HL-60 (cell line): ENCODE results near the gene SLC38A6.

Experiments
- DNase-seq, 2 experiments: peaks; one replicate each; pipeline ENCODE4 v3.0.0-alpha.2; 2010 to 2020; ENCODE audit warnings: low read depth in 1 of 2, low spot score in 1 of 2
- H3K27ac ChIP-seq: fragments of 250-450 bp; sonication (Bioruptor Pico); replicated peaks from 2 replicates; pipeline ENCODE4 v1.5.1; 2020; ENCODE audit warnings: mild to moderate bottlenecking, moderate library complexity
- H3K27me3 ChIP-seq: fragments of 250-450 bp; sonication (Bioruptor Pico); 2 replicates; pipeline ENCODE4 v1.5.1; 2021; ENCODE audit warnings: mild to moderate bottlenecking, moderate library complexity; ENCODE audit not compliant: insufficient read depth, poor library complexity, severe bottlenecking
- H3K4me3 ChIP-seq: replicated peaks from 2 replicates; pipeline ENCODE4 v1.5.1; 2011; ENCODE audit warnings: mild to moderate bottlenecking, control low read depth, low read length; ENCODE audit not compliant: insufficient read depth
- GABPA ChIP-seq: IDR thresholded peaks from 2 replicates; pipeline ENCODE4 v1.6.1; 2012; ENCODE audit warnings: low read depth
- POLR2AphosphoS5 ChIP-seq: IDR thresholded peaks from 2 replicates; pipeline ENCODE4 v1.6.1; 2012; ENCODE audit warnings: low read depth
- SPI1 ChIP-seq: IDR thresholded peaks from 2 replicates; pipeline ENCODE4 v1.6.1; 2012; ENCODE audit warnings: low read depth, mild to moderate bottlenecking, borderline replicate concordance
- TF ChIP-seq, protein P1 (sequence below): IDR thresholded peaks from one replicate; pipeline ENCODE4 v1.5.1; 2011; ENCODE audit warnings: low read length, control low read depth, inconsistent platforms; ENCODE audit not compliant: insufficient read depth
- TF ChIP-seq, protein P2 (sequence below): IDR thresholded peaks from 2 replicates; pipeline ENCODE4 v1.6.1; 2012; ENCODE audit warnings: low read depth; ENCODE audit not compliant: insufficient replicate concordance

Gene SLC38A6

DNA sequence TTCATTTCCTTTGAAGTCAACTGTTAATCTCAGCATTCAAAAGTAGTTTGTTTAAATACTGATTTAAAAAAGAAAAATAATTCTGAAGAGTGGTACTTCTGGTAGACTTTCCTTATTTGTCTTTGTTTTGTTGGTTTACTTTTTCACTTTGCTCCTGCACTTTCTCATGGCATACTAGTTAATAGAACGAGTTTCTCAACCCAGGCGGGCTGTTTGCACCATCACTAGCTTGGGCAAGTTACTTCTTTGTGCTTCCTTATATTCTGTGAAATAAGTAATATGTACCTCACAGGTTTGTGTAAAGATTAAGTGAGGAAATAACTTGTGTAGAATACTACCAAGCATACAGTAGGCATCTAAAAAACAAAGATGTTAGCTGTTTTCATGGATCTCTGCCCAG lies 45.5 kb downstream of the SLC38A6 start:
- DNase-seq: peak in 1 of 2 experiments; percentile 74

DNA sequence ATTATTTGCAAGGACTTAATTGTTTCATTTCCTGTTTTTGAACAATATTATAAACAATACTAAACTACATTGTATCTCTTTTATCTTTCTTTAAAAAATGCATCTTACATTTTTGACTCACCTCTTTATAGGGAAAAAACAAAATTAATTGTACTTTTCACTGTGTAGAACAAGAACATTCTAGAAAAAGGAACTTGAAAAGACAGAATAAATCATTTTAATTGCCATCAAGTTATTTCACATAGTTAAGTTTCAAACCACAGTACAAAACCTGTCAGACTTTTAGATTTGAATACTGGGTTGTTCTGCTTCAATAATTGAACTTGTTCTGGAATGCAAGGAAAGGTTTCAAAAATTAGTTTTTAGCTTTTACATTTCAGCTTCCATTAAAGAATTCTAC lies 50.0 kb downstream of the SLC38A6 start:
- no peaks in the 10 kb centered on the region for H3K27me3 ChIP-seq
- no peak for DNase-seq
- no peak overlapping the region for H3K27ac ChIP-seq
- H3K4me3 ChIP-seq: no peak overlapping the region
- TF ChIP-seq, protein P1, sequence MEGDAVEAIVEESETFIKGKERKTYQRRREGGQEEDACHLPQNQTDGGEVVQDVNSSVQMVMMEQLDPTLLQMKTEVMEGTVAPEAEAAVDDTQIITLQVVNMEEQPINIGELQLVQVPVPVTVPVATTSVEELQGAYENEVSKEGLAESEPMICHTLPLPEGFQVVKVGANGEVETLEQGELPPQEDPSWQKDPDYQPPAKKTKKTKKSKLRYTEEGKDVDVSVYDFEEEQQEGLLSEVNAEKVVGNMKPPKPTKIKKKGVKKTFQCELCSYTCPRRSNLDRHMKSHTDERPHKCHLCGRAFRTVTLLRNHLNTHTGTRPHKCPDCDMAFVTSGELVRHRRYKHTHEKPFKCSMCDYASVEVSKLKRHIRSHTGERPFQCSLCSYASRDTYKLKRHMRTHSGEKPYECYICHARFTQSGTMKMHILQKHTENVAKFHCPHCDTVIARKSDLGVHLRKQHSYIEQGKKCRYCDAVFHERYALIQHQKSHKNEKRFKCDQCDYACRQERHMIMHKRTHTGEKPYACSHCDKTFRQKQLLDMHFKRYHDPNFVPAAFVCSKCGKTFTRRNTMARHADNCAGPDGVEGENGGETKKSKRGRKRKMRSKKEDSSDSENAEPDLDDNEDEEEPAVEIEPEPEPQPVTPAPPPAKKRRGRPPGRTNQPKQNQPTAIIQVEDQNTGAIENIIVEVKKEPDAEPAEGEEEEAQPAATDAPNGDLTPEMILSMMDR: no peak
- no peak for TF ChIP-seq POLR2AphosphoS5
- TF ChIP-seq GABPA: no peak
- TF ChIP-seq, protein P2, sequence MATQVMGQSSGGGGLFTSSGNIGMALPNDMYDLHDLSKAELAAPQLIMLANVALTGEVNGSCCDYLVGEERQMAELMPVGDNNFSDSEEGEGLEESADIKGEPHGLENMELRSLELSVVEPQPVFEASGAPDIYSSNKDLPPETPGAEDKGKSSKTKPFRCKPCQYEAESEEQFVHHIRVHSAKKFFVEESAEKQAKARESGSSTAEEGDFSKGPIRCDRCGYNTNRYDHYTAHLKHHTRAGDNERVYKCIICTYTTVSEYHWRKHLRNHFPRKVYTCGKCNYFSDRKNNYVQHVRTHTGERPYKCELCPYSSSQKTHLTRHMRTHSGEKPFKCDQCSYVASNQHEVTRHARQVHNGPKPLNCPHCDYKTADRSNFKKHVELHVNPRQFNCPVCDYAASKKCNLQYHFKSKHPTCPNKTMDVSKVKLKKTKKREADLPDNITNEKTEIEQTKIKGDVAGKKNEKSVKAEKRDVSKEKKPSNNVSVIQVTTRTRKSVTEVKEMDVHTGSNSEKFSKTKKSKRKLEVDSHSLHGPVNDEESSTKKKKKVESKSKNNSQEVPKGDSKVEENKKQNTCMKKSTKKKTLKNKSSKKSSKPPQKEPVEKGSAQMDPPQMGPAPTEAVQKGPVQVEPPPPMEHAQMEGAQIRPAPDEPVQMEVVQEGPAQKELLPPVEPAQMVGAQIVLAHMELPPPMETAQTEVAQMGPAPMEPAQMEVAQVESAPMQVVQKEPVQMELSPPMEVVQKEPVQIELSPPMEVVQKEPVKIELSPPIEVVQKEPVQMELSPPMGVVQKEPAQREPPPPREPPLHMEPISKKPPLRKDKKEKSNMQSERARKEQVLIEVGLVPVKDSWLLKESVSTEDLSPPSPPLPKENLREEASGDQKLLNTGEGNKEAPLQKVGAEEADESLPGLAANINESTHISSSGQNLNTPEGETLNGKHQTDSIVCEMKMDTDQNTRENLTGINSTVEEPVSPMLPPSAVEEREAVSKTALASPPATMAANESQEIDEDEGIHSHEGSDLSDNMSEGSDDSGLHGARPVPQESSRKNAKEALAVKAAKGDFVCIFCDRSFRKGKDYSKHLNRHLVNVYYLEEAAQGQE: no peak
- TF ChIP-seq SPI1: no peak

More for the DNA sequence above, 45.5 kb downstream of the SLC38A6 start:
- no peak overlapping the region for H3K27ac ChIP-seq
- H3K4me3 ChIP-seq: no peak overlapping the region
- no peaks in the 10 kb centered on the region for H3K27me3 ChIP-seq
- TF ChIP-seq, protein P2: no peak
- TF ChIP-seq SPI1: no peak
- no peak for TF ChIP-seq GABPA
- TF ChIP-seq, protein P1: no peak
- TF ChIP-seq POLR2AphosphoS5: no peak

DNA sequence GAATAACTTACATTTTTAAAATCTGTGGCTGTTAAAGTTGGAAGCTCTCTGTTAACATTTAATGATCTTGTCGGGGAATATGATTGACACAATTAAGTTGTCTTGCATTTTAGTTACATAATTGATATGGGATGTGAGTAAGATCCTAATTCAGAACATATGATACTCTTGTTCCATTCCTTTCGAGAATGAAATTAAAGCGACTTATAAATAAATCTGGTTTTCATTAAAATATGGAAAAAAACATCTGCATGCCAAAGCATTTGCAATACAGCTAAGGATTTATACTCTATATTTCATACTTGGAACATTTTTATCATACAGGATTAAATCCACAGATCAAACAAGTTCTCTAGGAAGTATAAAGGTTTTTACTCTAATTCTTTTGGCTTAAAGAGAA lies 52.0 kb downstream of the SLC38A6 start:
- Histone ChIP-seq H3K4me3 (no peak overlapping the region), H3K27ac (no peak overlapping the region), H3K27me3 (no peaks in the 10 kb centered on the region)
- TF ChIP-seq GABPA: no peak
- no peak for TF ChIP-seq POLR2AphosphoS5
- no peak for TF ChIP-seq SPI1
- TF ChIP-seq, protein P1: no peak
- TF ChIP-seq, protein P2: no peak
- DNase-seq: no peak
